CD14-positive monocyte (primary cell): ENCODE results near the gene TMEM120B. TPM values are rescaled to one million over a fixed set of nuclear protein-coding genes. Genes with fewer than 3 reads are reported as not detected.

ENCODE experiments used
- DNase-seq, 3 donors: peaks; one replicate each; pipeline ENCODE4 v3.0.0-alpha.2; 2011 to 2022
- H2AFZ ChIP-seq: 2 replicates; pipeline ENCODE4 v1.6.0; 2012; ENCODE audit warnings: mild to moderate bottlenecking, low read depth, low read length, inconsistent platforms; ENCODE audit not compliant: insufficient read depth, poor library complexity, severe bottlenecking
- H3K27ac ChIP-seq, 2 donors: 1 replicate in 1 of 2; 2 replicates in 1 of 2; pipeline ENCODE4 v1.5.1; 2012 to 2013; ENCODE audit warnings: low read length in 2 of 2, control low read depth in 1 of 2, inconsistent platforms in 1 of 2, low read depth in 1 of 2, mild to moderate bottlenecking in 1 of 2
- H3K27me3 ChIP-seq, 2 donors: one replicate each; pipeline versions ENCODE4 v1.6.0 to v1.6.1; 2011 to 2013; ENCODE audit warnings: low read length in 2 of 2; ENCODE audit not compliant: control insufficient read depth in 2 of 2, insufficient read depth in 2 of 2
- H3K36me3 ChIP-seq, 2 donors: replicated peaks in 1 of 2; 1 replicate in 1 of 2; 2 replicates in 1 of 2; pipeline versions ENCODE4 v1.5.1 to v1.6.1; 2012 to 2013; ENCODE audit warnings: low read length in 2 of 2, control low read depth in 1 of 2, inconsistent platforms in 1 of 2, mild to moderate bottlenecking in 1 of 2; ENCODE audit not compliant: insufficient read depth in 2 of 2, control insufficient read depth in 1 of 2
- H3K4me1 ChIP-seq, 2 donors: 1 replicate in 1 of 2; 2 replicates in 1 of 2; pipeline versions ENCODE4 v1.5.1 to v1.6.1; 2012 to 2013; ENCODE audit warnings: low read length in 2 of 2, control low read depth in 1 of 2, inconsistent platforms in 1 of 2, mild to moderate bottlenecking in 1 of 2, moderate library complexity in 1 of 2; ENCODE audit not compliant: insufficient read depth in 2 of 2, control insufficient read depth in 1 of 2
- H3K4me2 ChIP-seq: replicated peaks from 2 replicates; pipeline ENCODE3; 2012; ENCODE audit warnings: low read length, moderate library complexity, mild to moderate bottlenecking; ENCODE audit not compliant: poor library complexity, severe bottlenecking; ENCODE audit errors: extremely low read depth
- H3K4me3 ChIP-seq, 3 experiments: fragments of 200-600 bp in 1 of 3; sonication (generic) in 1 of 3; replicated peaks in 1 of 3; 1 replicate in 2 of 3; 2 replicates in 1 of 3; pipeline ENCODE4 v1.5.1; 2011 to 2013; ENCODE audit warnings: low read length in 3 of 3, mild to moderate bottlenecking in 3 of 3, control low read depth in 2 of 3, low read depth in 2 of 3, inconsistent platforms in 1 of 3, moderate library complexity in 1 of 3
- H3K79me2 ChIP-seq: 2 replicates; pipeline ENCODE4 v1.6.0; 2012; ENCODE audit warnings: mild to moderate bottlenecking, control low read depth, inconsistent platforms, low read length, moderate library complexity; ENCODE audit not compliant: insufficient read depth
- H3K9ac ChIP-seq: 2 replicates; pipeline ENCODE4 v1.6.0; 2017; ENCODE audit warnings: low read length, mild to moderate bottlenecking; ENCODE audit not compliant: insufficient read depth, poor library complexity, severe bottlenecking
- H3K9me3 ChIP-seq, 2 donors: replicated peaks in 1 of 2; 1 replicate in 1 of 2; 2 replicates in 1 of 2; pipeline versions ENCODE4 v1.5.1 to v1.6.1; 2012 to 2013; ENCODE audit warnings: low read length in 2 of 2, control low read depth in 1 of 2; ENCODE audit not compliant: control insufficient read depth in 1 of 2, insufficient read depth in 1 of 2
- H4K20me1 ChIP-seq: 2 replicates; pipeline ENCODE4 v1.6.0; 2012; ENCODE audit warnings: mild to moderate bottlenecking, low read length, control low read depth, moderate library complexity; ENCODE audit not compliant: insufficient read depth
- H3K27ac Mint-ChIP-seq, 7 donors: one replicate each; pipeline ENCODE4 v1.8.0; 2020; ENCODE audit warnings: mild to moderate bottlenecking in 7 of 7, mixed read lengths in 7 of 7, moderate library complexity in 6 of 7, inconsistent platforms in 2 of 7
- H3K27me3 Mint-ChIP-seq, 3 donors: one replicate each; pipeline ENCODE4 v1.8.0; 2021 to 2022; ENCODE audit warnings: low read depth in 3 of 3, mild to moderate bottlenecking in 3 of 3, mixed read lengths in 3 of 3, moderate library complexity in 3 of 3, inconsistent platforms in 1 of 3
- H3K36me3 Mint-ChIP-seq, 2 donors: one replicate each; pipeline ENCODE4 v1.8.0; 2020; ENCODE audit warnings: mixed read lengths in 2 of 2, inconsistent platforms in 1 of 2, mild to moderate bottlenecking in 1 of 2
- H3K4me1 Mint-ChIP-seq: one replicate; pipeline ENCODE4 v1.8.0; 2020; ENCODE audit warnings: mild to moderate bottlenecking, mixed read lengths
- H3K4me3 Mint-ChIP-seq, 2 donors: one replicate each; pipeline ENCODE4 v1.8.0; 2020; ENCODE audit warnings: mild to moderate bottlenecking in 2 of 2, mixed read lengths in 2 of 2, moderate library complexity in 1 of 2
- H3K9me3 Mint-ChIP-seq, 7 donors: one replicate each; pipeline ENCODE4 v1.8.0; 2020 to 2022; ENCODE audit warnings: mixed read lengths in 7 of 7, mild to moderate bottlenecking in 6 of 7, moderate library complexity in 6 of 7, inconsistent platforms in 2 of 7
- WGBS: methylation state at CpG from one replicate; pipeline ENCODE4 v1.1.5; 2013; ENCODE audit warnings: missing lambda C conversion rate; ENCODE audit not compliant: insufficient coverage; 5-methylcytosine and 5-hydroxymethylcytosine counted together
- intact Hi-C, 2 donors: fragments of 100-400 bp; cut with micrococcal nuclease; formaldehyde crosslinking; loops; one replicate each; pipeline versions ENCODE4 v1.15.0 to v1.15.1; 2023
- polyA plus RNA-seq, 3 donors: library from polyadenylated mRNA; depleted of rRNA in 1 of 3; unstranded in 2 of 3; stranded (reverse) in 1 of 3; fragments of 300-500 nt in 2 of 3; fragments of >200 nt in 1 of 3; fragmentation: Illumina TruSeq in 2 of 3; gene quantifications; 1 replicate in 2 of 3; 2 replicates in 1 of 3; pipeline ENCODE4 v1.2.3, GENCODE V29; 2012 to 2021
- TF ChIP-seq, protein P1 (sequence below): fragments of 200-600 bp; IDR thresholded peaks from one replicate; pipeline ENCODE4 v1.8.0; 2022; ENCODE audit warnings: antibody characterized with exemption, mild to moderate bottlenecking

Gene TMEM120B
- polyA plus RNA-seq, 3 donors, result 0.65 to 2.4 (median 1.1) TPM

DNA sequence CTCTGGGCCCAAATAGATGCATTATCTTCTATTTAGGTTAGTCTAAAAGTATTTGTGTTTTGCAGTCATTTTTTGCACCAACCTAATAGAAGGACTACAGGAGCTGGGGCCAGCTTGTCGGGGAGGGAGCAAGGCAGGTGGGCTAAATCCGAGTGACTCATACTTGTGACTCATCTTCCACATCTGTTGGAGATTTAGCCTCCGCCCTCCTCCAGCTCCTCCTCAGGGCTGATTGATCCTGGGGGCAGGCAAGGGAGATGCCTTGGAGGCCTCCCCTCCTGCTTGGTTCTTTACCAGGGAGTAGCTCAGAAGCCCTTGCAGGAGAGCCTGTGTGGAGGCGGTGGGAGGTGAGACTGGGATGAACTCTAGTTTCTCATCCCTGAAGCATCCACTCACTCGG is 53.0 kb downstream of the TMEM120B start:
- DNase-seq, result no peak
- H3K4me2 ChIP-seq, result no peak overlapping the region
- Mint-ChIP-seq H3K9me3 (no peaks in the 10 kb centered on the region), H3K27me3 (peaks cover 0 to 2% (median 0%) of the 10 kb centered on the region in 3 donors), H3K36me3 (peaks cover 0 to 2% of the 10 kb centered on the region in 2 donors), H3K4me3 (no peak overlapping the region), H3K4me1 (peaks cover 6% of the 10 kb centered on the region), H3K27ac (no peak overlapping the region)
- no peaks in the 10 kb centered on the region for H3K79me2 ChIP-seq
- no peaks in the 10 kb centered on the region for H4K20me1 ChIP-seq
- no peaks in the 10 kb centered on the region for H3K9me3 ChIP-seq
- H3K27me3 ChIP-seq, result no peaks in the 10 kb centered on the region
- H3K4me3 ChIP-seq, result no peak overlapping the region
- no peak overlapping the region for H3K9ac ChIP-seq
- no peak overlapping the region for H3K27ac ChIP-seq
- intact Hi-C loops, result no loop called here
- H2AFZ ChIP-seq, result no peak overlapping the region
- TF ChIP-seq, protein P1, sequence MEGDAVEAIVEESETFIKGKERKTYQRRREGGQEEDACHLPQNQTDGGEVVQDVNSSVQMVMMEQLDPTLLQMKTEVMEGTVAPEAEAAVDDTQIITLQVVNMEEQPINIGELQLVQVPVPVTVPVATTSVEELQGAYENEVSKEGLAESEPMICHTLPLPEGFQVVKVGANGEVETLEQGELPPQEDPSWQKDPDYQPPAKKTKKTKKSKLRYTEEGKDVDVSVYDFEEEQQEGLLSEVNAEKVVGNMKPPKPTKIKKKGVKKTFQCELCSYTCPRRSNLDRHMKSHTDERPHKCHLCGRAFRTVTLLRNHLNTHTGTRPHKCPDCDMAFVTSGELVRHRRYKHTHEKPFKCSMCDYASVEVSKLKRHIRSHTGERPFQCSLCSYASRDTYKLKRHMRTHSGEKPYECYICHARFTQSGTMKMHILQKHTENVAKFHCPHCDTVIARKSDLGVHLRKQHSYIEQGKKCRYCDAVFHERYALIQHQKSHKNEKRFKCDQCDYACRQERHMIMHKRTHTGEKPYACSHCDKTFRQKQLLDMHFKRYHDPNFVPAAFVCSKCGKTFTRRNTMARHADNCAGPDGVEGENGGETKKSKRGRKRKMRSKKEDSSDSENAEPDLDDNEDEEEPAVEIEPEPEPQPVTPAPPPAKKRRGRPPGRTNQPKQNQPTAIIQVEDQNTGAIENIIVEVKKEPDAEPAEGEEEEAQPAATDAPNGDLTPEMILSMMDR, result no peak
- H3K4me1 ChIP-seq, result no peaks in the 10 kb centered on the region
- H3K36me3 ChIP-seq, result no peaks in the 10 kb centered on the region
- WGBS, result 100% methylated on average over 1 of the region's 5 CpGs

DNA sequence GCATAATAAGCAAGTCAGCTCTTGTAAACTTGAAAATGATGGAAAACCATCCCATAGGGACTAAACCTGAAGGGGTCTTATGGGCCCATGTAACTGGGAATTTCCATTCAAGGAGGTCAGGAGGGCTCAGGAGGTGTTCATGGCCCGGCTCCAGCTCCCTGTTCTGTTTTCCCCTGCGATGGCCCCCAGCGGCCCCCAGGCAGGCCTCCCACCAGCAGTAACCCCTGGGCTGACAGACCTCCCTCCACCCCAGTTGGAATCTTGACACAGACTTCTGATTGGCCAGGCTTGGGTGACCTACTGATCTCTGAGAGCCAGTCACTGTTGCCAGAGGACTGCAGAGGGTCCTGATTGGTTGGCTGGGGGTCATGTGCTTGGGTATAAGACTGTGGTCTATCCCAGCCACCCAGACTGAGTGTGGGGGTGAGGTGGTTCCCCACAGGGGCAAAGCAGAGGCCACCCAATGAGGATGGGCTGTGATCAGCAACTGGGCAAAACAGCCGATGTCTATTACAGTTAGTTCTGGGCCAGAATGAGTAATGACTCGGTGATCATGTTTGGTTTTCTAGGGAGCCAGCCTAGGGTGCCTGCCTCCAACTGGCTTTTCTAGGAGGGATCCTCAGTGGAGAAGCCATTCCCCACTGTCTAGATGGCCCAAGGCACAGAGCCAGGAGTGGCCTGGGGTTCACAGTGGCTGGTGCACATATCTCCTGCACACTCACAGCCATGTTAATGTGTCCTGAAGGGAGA is 53.9 kb downstream of the TMEM120B start:
- H3K27me3 ChIP-seq, result no peaks in the 10 kb centered on the region
- H3K79me2 ChIP-seq, result no peaks in the 10 kb centered on the region
- peaks cover 6% of the 10 kb centered on the region for H3K4me1 Mint-ChIP-seq
- H3K36me3 ChIP-seq, result no peaks in the 10 kb centered on the region
- H3K36me3 Mint-ChIP-seq, result peaks cover 0 to 2% of the 10 kb centered on the region in 2 donors
- H3K27ac ChIP-seq, result no peak overlapping the region
- H3K27ac Mint-ChIP-seq, result no peak overlapping the region
- H3K4me2 ChIP-seq, result no peak overlapping the region
- TF ChIP-seq, protein P1, result no peak
- H3K9ac ChIP-seq, result no peak overlapping the region
- no peak for DNase-seq
- H4K20me1 ChIP-seq, result no peaks in the 10 kb centered on the region
- H3K4me3 ChIP-seq, result no peak overlapping the region
- H3K4me1 ChIP-seq, result no peaks in the 10 kb centered on the region
- no peaks in the 10 kb centered on the region for H3K9me3 ChIP-seq
- H3K4me3 Mint-ChIP-seq, result no peak overlapping the region
- no peaks in the 10 kb centered on the region for H3K9me3 Mint-ChIP-seq
- peaks cover 0 to 2% (median 0%) of the 10 kb centered on the region in 3 donors for H3K27me3 Mint-ChIP-seq
- intact Hi-C loops, result no loop called here
- WGBS, result 100% methylated on average over 2 of the region's 5 CpGs
- H2AFZ ChIP-seq, result no peak overlapping the region
